H9 (cell line): ENCODE data around the gene IGLON5. TPM values are rescaled to one million over a fixed set of nuclear protein-coding genes. Genes with fewer than 3 reads are reported as not detected.

ENCODE experiments used
- DNase-seq: peaks from one replicate; pipeline ENCODE4 v3.0.0-alpha.2; 2017
- H2AFZ ChIP-seq: one replicate; pipeline ENCODE4 v1.6.1; 2013; ENCODE audit warnings: mild to moderate bottlenecking, low read length, control low read depth, moderate library complexity
- H2AK5ac ChIP-seq: 2 replicates; pipeline ENCODE4 v1.6.1; 2013; ENCODE audit warnings: low read length, control low read depth, mixed read lengths; ENCODE audit not compliant: insufficient read length
- H2BK120ac ChIP-seq: one replicate; pipeline ENCODE4 v1.6.1; 2013; ENCODE audit warnings: low read depth, mild to moderate bottlenecking, low read length, control low read depth, inconsistent platforms; ENCODE audit not compliant: poor library complexity, severe bottlenecking
- H2BK12ac ChIP-seq: 2 replicates; pipeline ENCODE4 v1.6.1; 2013; ENCODE audit warnings: low read length, control low read depth, mixed read lengths, low read depth; ENCODE audit not compliant: insufficient read length
- H2BK15ac ChIP-seq: 2 replicates; pipeline ENCODE4 v1.6.1; 2013; ENCODE audit warnings: low read depth, low read length, control low read depth
- H2BK20ac ChIP-seq: one replicate; pipeline ENCODE4 v1.6.1; 2013; ENCODE audit warnings: low read depth, mild to moderate bottlenecking, low read length, control low read depth, inconsistent platforms; ENCODE audit not compliant: poor library complexity, severe bottlenecking
- H2BK5ac ChIP-seq: 2 replicates; pipeline ENCODE4 v1.6.1; 2013; ENCODE audit warnings: low read length, control low read depth, mixed read lengths; ENCODE audit not compliant: insufficient read length
- H3K14ac ChIP-seq: 2 replicates; pipeline ENCODE4 v1.6.1; 2013; ENCODE audit warnings: low read length, control low read depth; ENCODE audit not compliant: insufficient read depth
- H3K18ac ChIP-seq: 2 replicates; pipeline ENCODE4 v1.6.1; 2013; ENCODE audit warnings: low read depth, mild to moderate bottlenecking, mixed read lengths, low read length, control low read depth; ENCODE audit not compliant: insufficient read length
- H3K23ac ChIP-seq: 2 replicates; pipeline ENCODE4 v1.6.1; 2013; ENCODE audit warnings: low read length, control low read depth, mixed read lengths, low read depth; ENCODE audit not compliant: insufficient read length
- H3K23me2 ChIP-seq: 2 replicates; pipeline ENCODE4 v1.6.1; 2013; ENCODE audit warnings: low read depth, mild to moderate bottlenecking, mixed read lengths, low read length, control low read depth; ENCODE audit not compliant: insufficient read length, poor library complexity, severe bottlenecking
- H3K27ac ChIP-seq: 2 replicates; pipeline ENCODE4 v1.5.1; 2013; ENCODE audit warnings: low read length, control low read depth, mixed read lengths, low read depth; ENCODE audit not compliant: insufficient read length
- H3K27me3 ChIP-seq: 2 replicates; pipeline ENCODE4 v1.6.1; 2013; ENCODE audit warnings: low read length, control low read depth, inconsistent platforms; ENCODE audit not compliant: insufficient read depth
- H3K4ac ChIP-seq: 2 replicates; pipeline ENCODE4 v1.6.1; 2013; ENCODE audit warnings: low read depth, mild to moderate bottlenecking, control low read depth, inconsistent platforms, low read length, moderate library complexity
- H3K4me1 ChIP-seq: 2 replicates; pipeline ENCODE4 v1.6.1; 2013; ENCODE audit warnings: low read length, control low read depth, inconsistent platforms; ENCODE audit not compliant: insufficient read depth
- H3K4me2 ChIP-seq: 2 replicates; pipeline ENCODE4 v1.6.1; 2013; ENCODE audit warnings: low read length, control low read depth, mixed read lengths; ENCODE audit not compliant: insufficient read length, insufficient read depth
- H3K56ac ChIP-seq: 2 replicates; pipeline ENCODE4 v1.6.1; 2013; ENCODE audit warnings: low read depth, mild to moderate bottlenecking, mixed read lengths, low read length, control low read depth; ENCODE audit not compliant: insufficient read length
- H3K79me1 ChIP-seq: 2 replicates; pipeline ENCODE4 v1.6.1; 2013; ENCODE audit warnings: low read depth, mild to moderate bottlenecking, moderate library complexity, low read length, control low read depth, inconsistent platforms; ENCODE audit not compliant: insufficient read depth, poor library complexity, severe bottlenecking
- H3K79me2 ChIP-seq: 2 replicates; pipeline ENCODE4 v1.6.1; 2013; ENCODE audit warnings: low read length, control low read depth, inconsistent platforms; ENCODE audit not compliant: insufficient read depth
- H3K9ac ChIP-seq: 2 replicates; pipeline ENCODE4 v1.6.1; 2013; ENCODE audit warnings: low read length, control low read depth, mixed read lengths; ENCODE audit not compliant: insufficient read length; ENCODE audit errors: extremely low read depth
- H3K9me3 ChIP-seq: one replicate; pipeline ENCODE4 v1.6.1; 2013; ENCODE audit warnings: low read depth, low read length, inconsistent platforms; ENCODE audit not compliant: control insufficient read depth
- H3T11ph ChIP-seq: one replicate; pipeline ENCODE4 v1.6.1; 2013; ENCODE audit warnings: mild to moderate bottlenecking, low read length, control low read depth, inconsistent platforms
- H4K20me1 ChIP-seq: one replicate; pipeline ENCODE4 v1.6.1; 2013; ENCODE audit not compliant: control insufficient read depth, insufficient read length, insufficient read depth
- H4K5ac ChIP-seq: 2 replicates; pipeline ENCODE4 v1.6.1; 2013; ENCODE audit warnings: low read depth, mild to moderate bottlenecking, mixed read lengths, low read length, control low read depth; ENCODE audit not compliant: insufficient read length
- H4K8ac ChIP-seq: replicated peaks from 2 replicates; pipeline ENCODE4 v1.6.1; 2013; ENCODE audit warnings: low read length, control low read depth, mixed read lengths, low read depth; ENCODE audit not compliant: insufficient read length
- H4K91ac ChIP-seq: 2 replicates; pipeline ENCODE4 v1.6.1; 2013; ENCODE audit warnings: low read depth, mild to moderate bottlenecking, moderate library complexity, mixed read lengths, low read length, control low read depth; ENCODE audit not compliant: insufficient read length
- H3K27ac Mint-ChIP-seq, 3 experiments: 2 replicates in 2 of 3; 3 replicates in 1 of 3; pipeline ENCODE4 v1.8.0; 2020 to 2021; ENCODE audit warnings: mixed read lengths in 3 of 3, mild to moderate bottlenecking in 1 of 3, moderate library complexity in 1 of 3
- H3K27me3 Mint-ChIP-seq: 2 replicates; pipeline ENCODE4 v1.8.0; 2021; ENCODE audit warnings: low read depth, mild to moderate bottlenecking, moderate library complexity, mixed read lengths
- H3K36me3 Mint-ChIP-seq, 3 experiments: 2 replicates in 2 of 3; 3 replicates in 1 of 3; pipeline ENCODE4 v1.8.0; 2020 to 2021; ENCODE audit warnings: low read depth in 3 of 3, mixed read lengths in 3 of 3; ENCODE audit not compliant: insufficient read depth in 1 of 3
- H3K4me1 Mint-ChIP-seq, 2 experiments: 2 replicates each; pipeline ENCODE4 v1.8.0; 2020; ENCODE audit warnings: mixed read lengths in 2 of 2
- H3K4me3 Mint-ChIP-seq, 2 experiments: 2 replicates in 1 of 2; 3 replicates in 1 of 2; pipeline ENCODE4 v1.8.0; 2020 to 2021; ENCODE audit warnings: mild to moderate bottlenecking in 2 of 2, mixed read lengths in 2 of 2, moderate library complexity in 1 of 2
- H3K9me3 Mint-ChIP-seq, 2 experiments: 2 replicates in 1 of 2; 3 replicates in 1 of 2; pipeline ENCODE4 v1.8.0; 2020; ENCODE audit warnings: mild to moderate bottlenecking in 2 of 2, mixed read lengths in 2 of 2, moderate library complexity in 1 of 2
- CTCF ChIP-seq: fragments of 200-600 bp; sonication (generic); conservative IDR thresholded peaks from 3 replicates; pipeline ENCODE4 v1.8.0; 2021; ENCODE audit warnings: antibody characterized with exemption, mild to moderate bottlenecking
- WGBS: extraction: QIAGEN DNeasy Blood & Tissue Kit; methylation state at CpG from one replicate; pipeline ENCODE4 v1.1.7; 2013; ENCODE audit warnings: missing lambda C conversion rate, low lambda C conversion rate, mixed read lengths; ENCODE audit not compliant: insufficient read length; ENCODE audit errors: extremely low coverage; 5-methylcytosine and 5-hydroxymethylcytosine counted together
- total RNA-seq: library from RNA; stranded (reverse); gene quantifications from 2 replicates; pipeline ENCODE4 v1.2.1, GENCODE V29; 2021

The IGLON5 gene
- total RNA-seq, 1 experiment from 2014 or later: 41.4 TPM

- Histone ChIP-seq H3K27ac (no peak overlapping the region), H3K4me2 (no peak overlapping the region), H2BK120ac (no peak overlapping the region), H3K9ac (no peak overlapping the region), H3K27me3 (no peaks in the 10 kb centered on the region), H3K14ac (no peak overlapping the region), H2BK5ac (no peak overlapping the region), H3K79me2 (no peaks in the 10 kb centered on the region), H3K23me2 (peaks cover 5% of the 10 kb centered on the region), H4K20me1 (no peaks in the 10 kb centered on the region), H3K18ac (no peak overlapping the region), H3K4ac (no peak overlapping the region), H3K4me1 (peaks cover 4% of the 10 kb centered on the region; the same call in 1 of the 2 replicates), H3K9me3 (no peaks in the 10 kb centered on the region), H2BK15ac (no peak overlapping the region), H3K79me1 (no peaks in the 10 kb centered on the region), H3T11ph (no peak overlapping the region), H2AK5ac (no peak overlapping the region), H2BK20ac (no peak overlapping the region), H3K56ac (no peak overlapping the region), H2BK12ac (no peak overlapping the region), H4K5ac (no peak overlapping the region), H2AFZ (no peak overlapping the region), H4K91ac (no peak overlapping the region), H4K8ac (no peak overlapping the region), H3K23ac (no peak overlapping the region)
- H3K4me3 Mint-ChIP-seq: no peak overlapping the region
- WGBS: no CpG with 5 or more reads among the region's 8 CpGs
- TF ChIP-seq CTCF: no peak
- no peak overlapping the region for H3K27ac Mint-ChIP-seq
- peaks cover 6 to 13% (median 12%) of the 10 kb centered on the region in 3 experiments; a peak in 6 of 7 replicates for H3K36me3 Mint-ChIP-seq
- DNase-seq: no peak
- no peaks in the 10 kb centered on the region; the same call in none of the 2 replicates for H3K27me3 Mint-ChIP-seq
- peaks cover 18 to 20% of the 10 kb centered on the region in 2 experiments for H3K4me1 Mint-ChIP-seq
- H3K9me3 Mint-ChIP-seq: peaks cover 0 to 6% of the 10 kb centered on the region in 2 experiments; a peak in 2 of 5 replicates
Observed at GRCh38 chr19:51316688-51317087, 5.2 kb downstream of the IGLON5 start.
